HG03108 (cell line): ENCODE measurements around the gene LAGE3.
A peak's percentile ranks its signal among the peaks of the same experiment; 100 is the strongest.

Source experiments
- ATAC-seq: cut with Tn5 transposase; IDR thresholded peaks from one replicate; pipeline ENCODE4 v1.9.1; 2021; ENCODE audit warnings: moderate library complexity; ENCODE audit not compliant: unreplicated experiment

The LAGE3 gene

GRCh38 chrX:154436983-154437752, 41.9 kb downstream of the LAGE3 start, which contains the start of gene GDI1:
TSS of gene GDI1 (plus strand) at chrX:154437154. CDS start at chrX:154437255, 101 bp downstream.
- ATAC-seq: no peak

DNA sequence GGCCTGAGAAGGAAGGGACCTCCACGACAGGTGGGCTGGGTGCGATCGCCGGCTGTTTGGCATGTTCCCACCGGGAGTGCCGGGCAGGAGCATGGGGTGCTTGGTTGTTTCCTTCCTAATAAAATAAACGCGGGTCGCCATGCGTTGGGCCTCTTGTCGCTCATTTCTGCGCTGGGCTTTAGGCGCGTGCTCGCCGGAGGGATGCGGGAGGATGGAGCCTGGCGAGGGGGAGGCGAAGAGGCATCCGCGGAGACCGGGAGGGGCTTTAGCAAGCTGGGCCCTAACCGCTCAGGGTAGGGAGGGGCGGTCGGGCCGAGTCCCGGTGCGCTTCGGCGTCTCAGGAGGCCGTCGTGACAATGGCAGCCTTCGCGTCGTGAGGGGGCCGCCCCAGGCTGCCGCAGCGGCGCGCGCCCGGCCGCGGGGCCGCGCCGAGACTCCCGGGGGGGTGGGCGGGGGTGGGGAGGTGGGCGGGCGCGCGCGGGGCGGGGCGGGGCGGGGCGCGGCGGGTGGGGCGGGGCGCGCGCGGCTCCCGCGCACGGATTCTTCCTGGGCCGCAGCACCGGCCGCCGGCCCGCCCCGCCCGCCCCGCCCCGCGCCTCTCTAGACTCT, 42.6 kb downstream of the LAGE3 start:
- ATAC-seq: no peak

DNA sequence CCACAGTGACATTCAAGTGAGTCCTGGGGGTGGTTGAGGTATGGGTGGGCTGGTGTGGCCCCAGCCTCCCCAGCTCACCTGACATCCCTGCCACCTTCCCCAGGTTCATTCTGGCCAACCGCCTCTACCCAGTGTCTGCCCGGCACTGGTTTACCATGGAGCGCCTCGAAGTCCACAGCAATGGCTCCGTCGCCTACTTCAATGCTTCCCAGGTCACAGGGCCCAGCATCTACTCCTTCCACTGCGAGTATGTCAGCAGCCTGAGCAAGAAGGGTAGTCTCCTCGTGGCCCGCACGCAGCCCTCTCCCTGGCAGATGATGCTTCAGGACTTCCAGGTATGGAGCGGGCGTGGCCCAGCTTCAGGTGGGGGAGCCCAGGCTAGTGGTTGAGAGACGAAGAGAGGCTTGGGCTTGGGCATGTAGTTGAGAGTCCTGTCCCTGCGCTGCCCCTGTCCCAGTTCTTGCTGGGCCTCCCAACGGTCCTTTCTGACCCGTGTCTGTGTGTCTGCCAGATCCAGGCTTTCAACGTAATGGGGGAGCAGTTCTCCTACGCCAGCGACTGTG, 43.8 kb downstream of the LAGE3 start:
- ATAC-seq: no peak

GRCh38 chrX:154434394-154435168, 44.5 kb downstream of the LAGE3 start:
- ATAC-seq: no peak

DNA sequence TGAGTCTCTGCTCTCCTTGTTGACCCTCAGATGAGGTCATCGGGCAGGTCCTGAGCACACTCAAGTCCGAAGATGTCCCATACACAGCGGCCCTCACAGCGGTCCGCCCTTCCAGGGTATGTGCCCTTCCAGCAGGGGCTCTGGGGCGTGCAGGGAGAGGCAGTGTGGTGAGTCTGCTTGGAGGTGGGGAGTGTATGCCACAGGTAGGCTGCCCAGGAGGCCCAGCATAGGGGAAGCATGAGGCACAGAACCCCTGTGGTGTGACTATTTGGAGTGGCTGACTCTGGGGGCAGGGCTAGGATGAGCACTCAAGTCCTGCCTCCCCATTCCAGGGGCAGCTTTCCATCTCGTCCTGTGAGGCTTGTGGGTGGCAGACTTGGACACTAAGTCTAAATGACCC, 45.5 kb downstream of the LAGE3 start:
- no peak for ATAC-seq

DNA sequence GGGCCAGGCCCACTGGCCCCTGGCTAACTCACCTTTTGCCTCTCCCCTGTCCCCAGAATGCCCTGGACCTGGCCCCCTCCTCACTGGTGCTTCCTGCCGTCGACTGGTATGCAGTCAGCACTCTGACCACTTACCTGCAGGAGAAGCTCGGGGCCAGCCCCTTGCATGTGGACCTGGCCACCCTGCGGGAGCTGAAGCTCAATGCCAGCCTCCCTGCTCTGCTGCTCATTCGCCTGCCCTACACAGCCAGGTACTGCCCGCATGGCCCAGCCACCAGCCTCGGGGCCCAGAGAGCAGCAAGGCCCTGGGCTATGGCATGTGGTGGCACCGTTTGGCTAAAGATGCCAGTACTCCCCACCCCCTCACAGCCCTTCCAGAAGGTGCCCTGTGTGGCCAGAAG, 46.9 kb downstream of the LAGE3 start:
- ATAC-seq: no peak

DNA sequence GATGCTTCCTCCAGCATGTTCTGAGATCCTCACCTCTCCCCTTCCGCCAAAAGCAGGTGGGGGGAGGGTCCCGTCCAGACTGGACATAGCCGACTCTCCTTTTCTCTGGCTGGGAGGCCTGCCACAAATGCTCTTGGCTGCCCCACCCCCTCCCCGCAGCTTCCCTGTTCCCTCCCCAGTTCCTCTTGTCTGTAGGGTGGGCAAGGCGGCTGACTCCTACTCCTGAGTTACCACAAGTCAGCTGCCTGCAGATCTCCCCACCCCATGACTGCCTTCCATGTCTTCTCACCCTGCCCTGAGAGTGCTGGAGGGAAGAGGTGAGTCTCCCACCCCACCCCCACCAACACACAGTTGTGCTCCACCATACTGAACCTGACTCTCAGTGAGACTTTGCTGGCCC, 47.7 kb downstream of the LAGE3 start:
- ATAC-seq: no peak

- ATAC-seq: no peak
These were observed 48.2 kb downstream of the LAGE3 start for GRCh38 chrX:154430916-154431315.

DNA sequence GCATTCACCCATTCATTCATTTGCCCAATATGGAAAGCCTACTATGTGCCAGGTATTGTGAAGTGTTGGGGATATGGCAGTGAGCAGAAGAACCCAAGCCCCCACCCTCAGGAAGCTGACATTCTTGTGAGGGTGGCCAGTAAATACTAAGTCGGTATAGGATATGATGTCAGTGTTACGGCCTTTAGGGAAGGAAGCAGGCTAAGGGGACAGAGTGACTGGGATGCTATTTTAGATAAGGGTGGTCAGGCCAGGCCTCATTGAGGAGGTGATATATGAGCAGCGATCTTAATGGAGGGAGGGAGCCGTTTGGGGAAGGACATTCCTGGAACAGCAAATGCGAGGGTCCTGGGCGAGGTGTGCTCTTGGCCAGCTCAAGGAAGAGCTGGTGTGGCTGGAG, 48.6 kb downstream of the LAGE3 start:
- ATAC-seq: no peak

GRCh38 chrX:154429711-154430110, 49.4 kb downstream of the LAGE3 start:
- ATAC-seq: no peak

- peak; percentile 97 for ATAC-seq
These were observed 50.6 kb downstream of the LAGE3 start, which contains the start of gene ATP6AP1 for GRCh38 chrX:154428176-154429171. TSS of gene ATP6AP1 (plus strand) at chrX:154428677. CDS start at chrX:154428693, 16 bp downstream.
